Measurements from ENCODE around the gene ZBTB20.

The ZBTB20 gene

DNA sequence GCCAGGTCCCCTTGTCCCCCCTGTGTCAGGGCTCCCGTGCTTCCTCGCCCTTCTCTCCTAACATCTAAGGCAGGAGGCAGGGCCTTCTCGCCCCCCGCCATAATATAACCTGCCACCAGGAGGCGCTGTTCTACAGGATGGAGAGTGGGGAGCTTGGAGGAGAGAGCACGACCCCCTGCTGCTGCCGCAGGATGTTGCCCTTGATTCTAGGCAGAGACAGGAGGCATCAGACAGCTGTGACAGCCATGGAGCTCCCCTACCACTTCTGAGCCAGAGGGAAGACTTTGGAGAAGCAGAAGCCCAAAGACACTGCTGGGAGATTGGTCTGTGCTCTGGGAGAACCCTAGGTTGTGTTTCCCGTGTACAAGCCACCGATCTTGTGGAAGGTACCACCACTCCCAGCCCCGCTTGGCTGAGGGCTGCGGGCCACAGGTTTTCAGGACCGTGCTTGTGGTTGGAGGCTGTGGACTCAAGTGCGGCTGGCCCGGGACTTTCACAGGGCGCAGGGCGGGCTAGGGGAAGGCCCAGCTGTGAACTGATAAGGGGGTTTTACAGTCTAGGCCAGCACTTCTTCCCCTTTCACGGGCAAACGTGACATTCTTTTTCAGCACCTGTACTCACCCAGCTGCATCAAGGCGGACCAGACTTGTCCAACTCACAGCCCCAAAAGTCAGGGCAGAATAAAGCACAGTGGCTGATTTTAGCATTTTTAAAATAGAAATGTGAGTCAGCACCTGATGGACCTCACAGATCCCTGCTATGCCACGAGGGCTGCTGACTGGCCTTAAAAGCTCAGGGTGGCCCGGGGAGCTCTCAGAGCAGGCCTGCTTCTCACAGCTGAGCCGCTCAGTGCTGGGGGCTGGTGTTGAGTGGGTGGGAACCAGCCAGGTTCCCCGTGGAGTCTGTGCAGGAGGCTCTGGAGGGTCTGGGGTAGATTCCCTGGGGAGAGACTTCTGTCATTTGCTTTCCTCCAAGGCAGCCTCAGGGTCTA lies 855.9 kb downstream of the ZBTB20 start:
- DNase-seq (ENCODE audit: low spot score): peak; percentile 79

DNA sequence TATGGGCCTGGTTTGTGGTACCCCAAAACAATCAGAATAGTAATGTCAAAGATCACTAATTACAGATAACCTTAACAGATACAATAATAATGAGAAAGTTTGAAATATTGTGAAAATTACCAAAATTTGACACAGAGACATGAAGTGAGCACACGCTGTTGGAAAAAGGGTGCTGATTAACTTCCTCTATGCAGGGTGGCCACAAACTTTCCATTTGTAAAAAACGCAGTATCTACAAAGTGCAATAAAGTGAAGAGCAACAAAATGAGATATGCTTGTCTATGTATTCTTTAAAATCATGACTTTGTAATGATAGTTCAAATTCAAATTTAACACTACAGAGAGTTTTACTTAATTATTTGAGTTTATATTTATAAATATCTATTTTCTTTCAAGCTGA lies 860.8 kb downstream of the ZBTB20 start:
- no peak for DNase-seq (ENCODE audit: low spot score)

DNA sequence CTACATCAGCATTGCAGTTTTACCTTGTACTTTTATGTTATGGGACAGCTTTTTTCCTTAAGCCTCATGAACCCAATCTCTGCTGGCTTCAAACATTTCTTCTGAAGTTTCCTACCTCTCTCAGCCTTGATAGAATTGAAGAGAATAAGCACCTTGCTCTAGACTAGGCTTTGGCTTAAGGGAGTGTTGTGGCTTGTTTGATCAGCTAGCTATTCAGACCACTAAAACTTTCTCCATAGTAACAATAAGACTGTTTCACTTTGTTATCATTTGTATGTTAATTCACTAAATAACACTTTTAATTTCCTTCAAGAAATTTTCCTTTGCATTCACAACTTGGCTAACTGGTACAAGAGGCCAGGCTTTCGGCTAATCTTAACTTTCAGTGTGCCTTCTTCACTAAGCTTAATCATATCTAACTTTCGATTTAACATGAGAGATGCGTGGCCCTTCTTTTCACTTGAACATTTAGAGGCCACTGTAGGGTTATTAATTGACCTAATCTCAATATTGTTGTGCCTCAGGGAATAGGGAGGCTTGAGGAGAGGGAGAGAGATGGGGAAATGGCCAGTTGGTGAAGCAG lies 861.3 kb downstream of the ZBTB20 start:
- DNase-seq (ENCODE audit: low spot score): no peak

DNA sequence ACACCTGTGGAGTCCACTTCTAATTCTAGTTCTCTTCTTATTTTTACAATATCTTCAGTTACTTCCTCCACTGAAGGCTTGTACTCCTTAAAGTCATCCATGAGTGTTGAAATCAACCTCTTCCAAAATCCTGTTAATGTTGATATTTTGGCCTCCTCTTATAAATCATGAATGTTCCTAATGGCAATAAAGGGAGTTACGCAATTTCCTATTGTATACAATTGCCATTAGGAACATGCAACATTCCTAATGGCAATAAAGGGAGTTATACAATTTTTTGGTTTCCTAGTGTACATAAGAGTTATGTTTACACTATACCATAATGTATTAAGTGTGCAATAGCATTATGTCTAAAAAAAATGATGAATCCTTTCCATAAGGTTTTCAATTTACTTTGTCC lies 862.4 kb downstream of the ZBTB20 start:
- DNase-seq (ENCODE audit: low spot score): no peak
